HG02798 (cell line): Measurements from ENCODE around the gene EYA3.

Experiments used
- ATAC-seq: cut with Tn5 transposase; IDR thresholded peaks from one replicate; pipeline ENCODE4 v1.9.1; 2021; ENCODE audit warnings: mild to moderate bottlenecking; ENCODE audit not compliant: unreplicated experiment, poor library complexity

EYA3 gene

DNA sequence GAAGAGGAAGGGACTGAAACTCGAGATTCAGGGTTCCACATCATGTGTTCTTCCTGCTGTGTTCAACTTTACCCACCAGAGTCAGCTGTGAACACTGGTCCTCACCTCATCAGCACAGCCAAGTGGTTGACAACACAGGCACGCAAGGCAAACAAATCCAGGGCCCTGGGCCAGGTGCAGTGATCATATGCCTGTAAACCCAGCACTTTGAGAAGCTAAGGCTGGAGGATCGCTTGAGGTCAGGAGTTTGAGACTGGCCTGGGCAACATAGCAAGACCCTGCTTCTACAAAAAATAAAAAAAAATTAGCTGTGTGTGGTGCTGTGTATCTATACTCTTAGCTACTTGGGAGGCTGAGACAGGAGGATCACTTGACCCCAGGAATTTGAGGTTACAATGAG is 137.0 kb downstream of the EYA3 start:
- no peak for ATAC-seq

DNA sequence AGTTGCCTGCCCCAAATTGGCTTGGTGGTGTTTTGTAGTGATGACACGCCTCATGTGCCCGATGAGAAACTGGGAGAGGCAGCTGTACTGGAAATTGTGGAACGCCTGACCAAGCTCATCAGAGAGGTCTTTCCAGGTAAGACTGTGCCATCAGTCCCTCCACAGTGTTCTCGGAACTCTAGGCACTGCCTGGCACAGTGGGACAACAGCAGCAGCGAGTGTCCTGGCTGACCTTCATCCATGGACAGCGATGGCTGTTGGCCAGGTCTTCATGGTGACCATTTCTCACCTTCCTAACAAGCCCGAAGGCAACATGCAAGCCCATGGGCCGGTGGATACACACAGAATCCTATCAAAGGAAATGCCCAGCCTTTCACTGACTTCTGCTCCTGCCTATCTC is 139.4 kb downstream of the EYA3 start:
- no peak for ATAC-seq

DNA sequence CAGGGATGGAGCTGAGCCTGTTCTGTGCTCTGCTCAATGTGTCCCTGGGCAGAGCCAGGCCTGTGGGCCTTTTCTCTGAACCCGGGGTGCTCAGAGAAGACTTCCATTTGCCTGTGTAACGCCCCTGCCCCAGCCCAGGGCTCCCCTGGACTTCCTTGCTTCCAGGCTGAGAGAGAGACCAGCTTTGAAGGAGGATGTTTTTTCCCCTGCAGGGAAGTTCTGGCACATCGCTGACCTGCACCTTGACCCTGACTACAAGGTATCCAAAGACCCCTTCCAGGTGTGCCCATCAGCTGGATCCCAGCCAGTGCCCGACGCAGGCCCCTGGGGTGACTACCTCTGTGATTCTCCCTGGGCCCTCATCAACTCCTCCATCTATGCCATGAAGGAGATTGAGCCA is 143.4 kb downstream of the EYA3 start:
- ATAC-seq = no peak

DNA sequence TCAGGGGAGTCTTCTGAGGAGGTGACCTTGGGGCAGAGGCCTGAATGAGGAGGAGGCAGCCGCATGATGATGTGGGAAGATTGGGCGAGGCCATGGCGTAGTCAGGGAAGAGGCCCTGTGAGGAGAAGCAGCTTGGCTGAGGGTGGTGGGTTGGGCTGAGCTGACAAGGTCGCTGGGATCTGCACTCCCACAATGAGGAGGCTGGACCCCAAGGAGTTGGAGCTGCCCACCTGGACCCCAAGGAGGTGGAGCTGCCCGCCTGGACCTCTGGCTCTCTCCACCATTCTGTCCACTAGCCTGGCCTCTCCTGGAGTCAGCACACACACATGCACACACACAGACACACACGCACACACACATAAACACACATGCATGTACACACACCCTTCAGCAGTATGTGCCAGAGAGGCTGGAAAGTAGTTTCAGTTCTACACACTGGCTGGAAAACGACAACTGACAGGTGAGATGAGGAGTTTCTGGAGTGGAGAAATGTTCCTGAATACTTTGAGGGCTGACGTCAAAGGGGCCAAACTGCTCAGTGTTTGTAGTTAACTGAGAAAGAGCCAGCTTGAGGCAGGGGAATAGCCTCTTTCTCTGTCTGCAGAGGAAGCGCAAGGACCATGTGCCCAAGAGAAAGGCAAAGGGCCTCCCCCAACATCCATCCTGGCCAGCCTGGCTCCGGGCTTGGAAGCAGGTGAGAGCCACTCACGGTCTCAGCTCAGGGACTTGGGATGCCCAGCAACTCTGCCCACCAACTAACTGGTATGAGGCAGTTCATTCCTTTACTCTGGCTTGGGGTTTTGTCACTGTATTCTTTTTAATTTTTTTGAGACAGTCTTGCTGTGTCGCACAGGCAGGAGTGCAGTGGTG is 146.5 kb downstream of the EYA3 start:
- no peak for ATAC-seq

DNA sequence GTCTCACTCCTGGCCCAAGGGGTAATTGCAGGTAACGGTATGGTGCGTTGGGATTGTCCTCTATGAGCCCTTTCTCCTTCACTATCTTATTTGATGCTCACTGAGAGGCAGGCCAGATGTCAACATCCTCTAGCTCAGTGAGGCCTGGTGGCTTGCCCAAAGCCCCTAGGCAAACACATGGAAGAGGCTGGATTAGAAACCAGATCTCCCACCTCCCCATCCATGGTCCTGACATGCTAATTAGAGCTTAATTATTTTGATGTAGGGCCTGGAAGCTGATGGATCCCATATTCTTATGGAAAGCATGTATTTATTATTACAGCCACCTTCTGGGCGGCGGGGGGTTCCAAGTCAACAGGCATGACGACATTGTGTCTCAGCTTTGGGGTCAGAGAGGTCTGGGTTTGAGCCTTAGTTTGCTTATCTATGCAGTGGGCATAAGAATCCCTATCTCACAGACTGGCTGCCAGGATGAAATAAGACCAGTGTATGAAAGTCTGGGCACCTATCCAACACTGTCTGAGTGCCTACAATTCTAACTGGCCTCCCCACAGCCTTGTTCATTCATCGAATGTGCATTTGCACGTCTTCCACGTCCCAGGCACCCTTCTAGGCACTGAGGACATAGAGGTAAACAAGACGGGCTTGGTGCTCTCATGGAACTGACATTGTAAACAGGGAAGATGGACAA is 147.4 kb downstream of the EYA3 start:
- no peak for ATAC-seq

DNA sequence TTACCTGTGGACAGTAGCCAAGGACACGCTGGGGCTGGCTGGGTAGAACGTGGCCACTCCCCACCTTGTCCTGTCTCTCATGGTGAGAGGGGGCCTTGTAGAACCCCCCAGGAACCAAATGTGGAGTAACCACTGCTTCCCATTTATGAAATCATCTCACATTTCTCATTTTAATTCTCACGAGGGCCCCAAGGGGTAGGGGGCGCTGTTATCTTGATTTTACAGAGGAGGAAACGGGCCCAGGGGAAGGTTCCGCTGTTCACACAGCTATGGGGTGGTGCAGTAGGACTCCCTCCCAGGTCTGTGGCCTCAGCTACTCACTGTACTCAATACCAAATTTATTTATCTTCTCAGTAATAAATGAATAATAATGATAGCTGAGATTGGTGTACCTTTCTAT is 148.1 kb downstream of the EYA3 start:
- ATAC-seq = no peak

DNA sequence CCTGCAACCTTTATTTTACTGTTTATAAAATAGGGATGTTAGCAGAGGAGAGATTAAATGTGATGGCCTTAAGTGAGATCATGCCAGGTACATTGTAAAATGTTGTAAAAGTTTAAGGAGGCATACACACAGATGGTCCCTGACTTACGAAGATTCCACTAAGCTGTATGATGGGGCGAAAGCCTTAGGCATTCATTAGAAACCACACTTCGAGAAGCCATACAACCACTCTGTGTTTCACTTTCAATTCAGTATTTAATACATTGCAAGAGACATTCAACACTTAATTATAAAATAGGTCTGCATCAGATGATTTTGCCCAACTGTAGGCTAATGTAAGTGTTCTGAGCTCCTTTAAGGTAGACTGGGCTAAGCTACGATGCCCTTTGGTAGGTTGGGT is 149.9 kb downstream of the EYA3 start:
- no peak for ATAC-seq

DNA sequence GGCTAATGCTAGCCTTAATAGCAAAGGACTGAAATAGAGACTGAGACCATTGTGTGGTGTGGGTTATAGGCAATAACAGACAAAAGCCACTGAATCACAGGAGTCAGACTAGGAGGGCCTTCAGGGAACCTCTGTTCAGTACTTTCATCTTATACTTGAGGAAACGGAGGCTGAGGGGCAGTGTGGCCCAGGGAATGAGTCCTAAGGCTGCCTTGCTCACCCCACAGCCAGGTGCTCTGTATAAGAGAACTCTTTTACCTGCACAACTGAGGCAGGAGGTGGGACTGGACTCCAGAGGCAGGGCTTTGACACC is 150.9 kb downstream of the EYA3 start:
- no peak for ATAC-seq

DNA sequence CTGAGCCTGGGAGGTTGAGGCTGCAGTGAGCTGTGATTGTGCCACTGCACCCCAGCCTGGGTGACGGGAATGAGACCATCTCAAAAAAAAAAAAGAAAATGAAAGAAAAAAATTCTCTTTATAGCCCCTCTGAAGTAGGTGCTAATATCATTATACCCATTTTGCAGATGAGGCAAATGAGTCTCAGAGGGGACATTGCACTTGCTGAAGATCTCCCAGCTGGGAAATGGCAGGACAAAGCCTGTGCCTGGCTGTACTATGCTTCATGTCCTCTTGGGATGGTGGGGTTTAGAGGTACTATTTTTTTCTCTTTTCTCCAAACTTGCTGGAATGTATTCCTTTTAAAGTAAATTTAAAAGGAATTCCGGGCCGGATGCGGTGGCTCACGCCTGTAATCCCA is 152.0 kb downstream of the EYA3 start:
- no peak for ATAC-seq

DNA sequence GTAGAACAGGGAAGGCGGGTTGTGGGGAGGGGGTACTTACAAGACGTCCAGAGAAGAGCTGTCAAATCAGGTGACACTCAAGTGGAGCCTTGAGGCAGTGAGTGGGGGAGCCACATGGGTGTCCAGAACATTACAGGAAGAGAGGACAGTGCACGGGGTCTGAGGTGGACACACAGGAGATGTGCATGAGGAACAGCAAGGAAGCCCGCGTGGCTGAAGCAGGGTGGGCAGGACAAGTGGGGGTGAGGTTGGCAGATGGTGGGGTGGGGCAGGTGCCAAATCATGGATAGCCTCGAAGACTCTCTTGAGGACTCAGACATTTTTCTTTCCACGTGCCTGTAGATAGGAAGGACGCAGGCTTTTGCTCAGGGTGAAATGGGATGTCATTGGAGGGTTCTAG is 152.7 kb downstream of the EYA3 start:
- no peak for ATAC-seq

DNA sequence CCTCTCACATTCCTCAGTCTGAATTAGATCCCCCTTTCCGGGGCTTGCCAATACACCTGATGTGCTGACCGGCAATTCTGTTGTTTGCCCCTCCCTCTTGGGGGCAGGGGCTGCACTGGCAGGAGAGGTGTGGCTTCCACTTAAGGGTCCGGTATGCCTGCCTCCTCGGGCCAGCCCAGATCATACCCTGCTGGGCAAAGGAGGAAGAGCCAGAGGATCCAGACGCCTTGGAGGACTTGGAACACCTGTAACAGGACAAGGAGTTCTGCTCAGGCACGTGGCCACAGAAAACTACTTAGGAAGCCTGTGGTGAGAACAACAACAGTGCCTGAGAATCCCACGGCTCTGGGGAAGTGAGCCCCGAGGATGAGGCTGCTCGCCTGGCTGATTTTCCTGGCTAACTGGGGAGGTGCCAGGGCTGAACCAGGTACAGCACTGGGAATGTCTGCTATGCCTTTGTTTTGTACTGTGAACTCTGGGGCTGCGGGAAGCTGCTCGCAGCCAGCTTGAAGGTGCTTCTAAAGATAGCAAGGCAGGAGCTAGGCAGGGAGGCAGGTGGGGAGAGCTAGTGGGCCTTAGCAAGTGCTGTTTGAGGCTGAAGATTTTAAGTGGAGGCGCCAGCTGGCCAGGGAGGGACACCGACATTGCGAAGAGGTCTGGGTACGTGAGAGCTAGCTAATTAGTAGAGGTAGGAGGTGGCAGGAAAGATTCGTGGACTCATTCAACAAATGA is 153.4 kb downstream of the EYA3 start, which contains the start of gene SMPDL3B:
Gene SMPDL3B (plus strand): TSS at position 183 of the 732 bp plus-strand sequence. CDS start 184 bp downstream, at position 367.
- ATAC-seq = peak; percentile 56

DNA sequence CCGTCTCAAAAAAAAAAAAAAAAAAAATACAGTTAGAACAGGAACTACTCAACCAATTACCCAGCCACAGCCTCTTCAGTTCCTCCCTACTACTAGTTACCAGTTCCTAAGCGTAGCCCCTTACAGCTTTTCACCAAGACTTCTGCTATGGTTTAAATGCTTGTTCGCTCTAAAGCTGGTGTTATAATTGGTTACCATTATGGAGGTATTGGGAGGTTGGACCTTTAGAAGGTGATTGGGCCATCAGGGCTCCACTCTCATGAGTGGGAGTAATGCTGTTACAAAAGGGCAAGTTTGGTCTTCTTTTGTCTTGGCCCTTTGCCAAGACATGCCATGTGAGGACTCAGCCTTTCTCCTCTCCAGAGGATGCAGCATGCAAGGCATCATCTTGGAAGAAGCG is 156.7 kb downstream of the EYA3 start:
- ATAC-seq = no peak

DNA sequence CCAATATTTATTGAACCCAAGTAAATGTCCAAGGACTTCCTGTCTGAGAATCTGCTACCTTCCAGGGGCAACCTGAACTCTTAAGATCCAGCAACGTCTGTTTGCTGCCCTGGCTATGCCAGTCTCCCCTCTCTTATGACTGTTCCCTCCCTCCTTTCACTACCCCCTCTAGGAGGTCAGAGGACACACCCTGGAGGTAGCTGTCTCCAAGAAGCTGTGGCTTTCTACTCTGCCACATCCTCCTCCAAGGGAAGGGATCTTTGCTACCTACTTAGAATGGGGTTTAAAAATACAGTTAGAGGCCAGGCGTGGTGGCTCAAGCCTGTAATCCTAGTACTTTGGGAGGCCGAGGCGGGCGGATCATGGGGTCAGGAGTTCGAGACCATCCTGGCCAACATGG is 157.2 kb downstream of the EYA3 start:
- ATAC-seq = no peak

DNA sequence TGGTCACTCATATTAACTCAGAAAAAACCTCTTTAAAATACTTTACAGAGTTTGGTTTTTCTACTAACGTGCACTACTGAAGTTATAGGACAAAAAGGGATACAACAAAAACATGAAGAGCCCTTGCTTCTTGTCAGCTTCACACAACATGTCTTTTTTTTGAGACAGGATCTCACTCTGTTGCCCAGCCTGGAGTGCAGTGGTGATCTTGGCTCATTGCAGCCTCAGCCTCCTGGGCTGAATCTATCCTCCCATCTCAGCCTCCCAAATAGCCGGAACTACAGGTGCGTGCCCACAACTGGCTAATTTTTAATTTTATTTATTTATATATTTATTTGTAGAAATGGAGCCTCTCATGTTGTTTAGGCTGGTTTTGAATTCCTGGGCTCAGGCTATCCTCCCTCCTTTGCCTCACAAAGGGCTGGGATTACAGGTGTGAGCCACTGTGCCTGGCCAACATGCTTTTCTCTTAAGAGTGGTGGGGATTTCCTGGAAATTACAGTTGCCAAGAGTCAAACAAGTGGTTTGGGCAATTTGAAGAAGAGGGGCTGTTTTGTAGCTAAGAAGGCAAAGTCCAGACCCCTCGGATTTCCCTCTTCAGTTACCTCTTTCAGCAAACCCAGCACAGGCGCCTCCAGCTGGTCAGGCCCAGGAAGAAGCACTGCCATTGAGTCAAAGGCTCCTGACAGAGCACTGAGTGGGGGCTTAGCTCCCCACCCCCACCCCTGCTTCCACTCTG is 160.0 kb downstream of the EYA3 start:
- no peak for ATAC-seq

DNA sequence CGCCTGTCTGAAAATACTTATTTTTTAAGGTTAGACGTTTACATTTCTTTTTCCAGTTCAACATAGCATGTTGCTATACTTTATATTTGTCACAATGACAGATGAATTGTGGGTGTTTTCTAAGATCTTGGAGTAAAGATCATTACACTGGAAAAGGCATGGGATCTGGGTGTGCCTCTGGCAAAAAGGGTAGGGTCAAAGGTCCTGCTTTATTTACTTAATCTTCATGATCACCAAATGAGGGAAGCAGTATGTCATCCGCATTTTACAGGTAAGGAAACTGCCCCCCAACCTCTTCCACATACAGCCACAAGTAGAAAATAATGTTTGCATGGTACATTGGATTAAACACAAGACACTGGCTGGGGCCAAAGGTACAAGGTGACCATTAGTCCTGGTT is 166.1 kb downstream of the EYA3 start:
- ATAC-seq = no peak
